Activated CD4-positive, alpha-beta T cell treated with anti-CD3 and anti-CD28 coated beads for 4 hours (primary cell): ENCODE data around the gene FOXO1.
A peak's percentile ranks its signal among the peaks of the same experiment; 100 is the strongest.

Source experiments
- DNase-seq, 2 donors: peaks; one replicate each; pipeline ENCODE4 v3.0.0-alpha.2; 2020

Gene FOXO1

DNA sequence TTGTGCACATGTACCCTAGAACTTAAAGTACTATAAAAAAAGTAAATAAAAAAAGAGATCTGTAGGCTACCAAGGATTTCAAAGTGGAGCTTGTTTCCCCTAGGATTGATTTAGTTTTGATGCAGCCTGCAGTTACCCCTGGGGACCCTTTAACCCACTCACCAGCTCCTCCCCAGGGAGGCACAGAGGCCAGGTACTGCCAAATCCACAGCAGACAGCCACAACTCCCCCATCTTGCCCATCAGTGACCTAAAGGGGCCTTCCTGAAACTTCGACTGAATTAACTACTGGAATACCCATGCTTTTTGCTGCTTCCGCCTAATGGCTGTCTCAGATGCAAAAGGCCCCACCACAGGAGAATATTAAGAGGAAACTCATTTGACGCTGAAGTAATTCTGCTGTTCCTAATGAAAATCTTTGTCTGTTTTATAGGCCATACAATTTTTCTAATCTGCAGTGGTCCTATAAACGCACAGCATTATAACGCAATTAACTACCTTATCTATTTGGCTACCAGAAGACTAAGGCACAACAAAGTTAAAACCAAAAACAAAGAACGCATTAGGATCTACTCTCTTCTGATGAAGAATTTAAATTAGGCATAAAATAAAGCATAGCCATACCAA, 95.0 kb downstream of the FOXO1 start:
- no peak for DNase-seq

DNA sequence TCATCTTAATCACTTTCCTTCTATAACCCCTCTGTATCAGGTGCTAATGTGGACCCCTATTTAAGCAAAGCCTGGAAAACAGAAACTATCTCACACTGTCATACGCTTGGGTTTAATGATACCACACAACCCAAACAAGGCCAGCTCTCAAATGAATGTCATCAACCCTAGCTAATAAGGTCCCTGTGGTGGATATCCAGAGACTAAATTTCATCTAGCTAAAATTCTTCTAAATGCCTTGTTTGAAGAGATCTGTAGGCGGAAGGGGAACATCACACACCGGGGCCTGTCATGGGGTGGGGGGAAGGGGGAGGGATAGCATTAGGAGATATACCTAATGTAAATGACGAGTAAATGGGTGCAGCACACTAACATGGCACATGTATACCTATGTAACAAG, 95.5 kb downstream of the FOXO1 start:
- DNase-seq: no peak

DNA sequence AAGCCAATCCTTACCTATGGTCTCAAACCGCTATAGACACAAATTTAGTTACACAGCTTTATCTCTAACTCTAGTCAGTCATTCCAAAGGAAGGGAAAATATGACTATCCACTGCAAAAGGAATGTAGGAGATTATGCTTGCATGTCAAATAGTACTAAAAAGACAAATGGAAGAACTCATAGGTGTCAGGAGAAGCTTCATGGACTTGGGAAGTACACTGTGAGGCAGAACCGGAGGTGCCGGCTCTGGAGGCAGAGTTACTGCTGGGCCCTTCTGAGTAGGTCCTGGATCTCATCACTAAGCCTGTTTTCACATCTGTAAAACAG, 97.5 kb downstream of the FOXO1 start:
- no peak for DNase-seq

DNA sequence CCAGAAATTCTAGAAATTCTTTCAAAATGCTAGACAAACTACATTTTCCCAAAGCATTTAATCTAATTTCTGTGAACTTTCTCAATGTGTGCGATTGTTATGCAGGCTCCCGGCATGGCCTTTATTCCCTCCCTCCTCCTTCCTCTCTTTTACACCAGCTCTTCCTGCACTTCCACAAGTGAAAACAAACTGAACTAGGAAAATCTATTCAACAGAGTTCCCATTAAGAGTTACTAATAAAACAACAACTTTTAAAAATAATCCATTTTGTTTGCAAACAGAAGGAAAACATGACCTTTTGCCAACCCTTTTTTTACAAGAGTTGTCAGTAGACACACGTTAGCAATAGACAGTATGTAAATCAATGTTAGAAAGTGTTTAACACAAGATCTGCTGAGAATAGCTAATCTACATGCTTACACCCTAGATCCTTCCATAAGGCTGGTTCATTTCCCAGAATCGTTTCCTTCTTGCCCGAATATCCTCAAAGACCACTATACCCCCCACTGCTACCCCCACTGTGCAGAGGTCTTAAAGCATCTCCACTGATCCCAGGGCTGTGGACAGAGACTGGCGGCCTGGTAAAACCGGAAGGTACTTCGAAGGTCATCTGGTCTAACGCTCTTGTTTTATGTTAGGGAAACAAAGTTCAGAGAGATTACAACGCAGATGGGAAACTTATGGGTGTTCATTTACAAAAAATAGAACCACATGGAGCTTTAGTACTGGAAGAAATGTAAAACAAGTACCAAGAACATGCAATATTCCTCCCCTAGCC, 98.0 kb downstream of the FOXO1 start:
- no peak for DNase-seq

DNA sequence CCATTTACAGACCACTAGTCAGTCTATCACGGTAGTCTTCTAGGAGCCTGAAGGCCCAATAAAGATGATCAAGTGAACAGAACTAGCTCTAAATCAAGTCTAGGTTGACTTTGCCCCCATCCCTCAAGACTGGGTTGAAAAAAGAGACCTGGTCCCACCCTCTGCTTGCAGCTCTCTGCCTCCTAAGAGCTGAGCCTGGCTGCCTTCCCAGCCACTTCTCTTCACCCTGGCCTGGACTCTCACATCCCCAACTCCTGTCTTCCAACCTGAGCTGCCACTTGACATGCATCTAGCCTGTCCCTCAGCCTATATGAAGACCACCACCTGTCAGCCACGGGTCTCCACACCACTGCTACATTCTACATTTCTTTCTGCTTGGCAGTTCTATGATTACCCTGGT, 99.6 kb downstream of the FOXO1 start:
- DNase-seq: no peak

DNA sequence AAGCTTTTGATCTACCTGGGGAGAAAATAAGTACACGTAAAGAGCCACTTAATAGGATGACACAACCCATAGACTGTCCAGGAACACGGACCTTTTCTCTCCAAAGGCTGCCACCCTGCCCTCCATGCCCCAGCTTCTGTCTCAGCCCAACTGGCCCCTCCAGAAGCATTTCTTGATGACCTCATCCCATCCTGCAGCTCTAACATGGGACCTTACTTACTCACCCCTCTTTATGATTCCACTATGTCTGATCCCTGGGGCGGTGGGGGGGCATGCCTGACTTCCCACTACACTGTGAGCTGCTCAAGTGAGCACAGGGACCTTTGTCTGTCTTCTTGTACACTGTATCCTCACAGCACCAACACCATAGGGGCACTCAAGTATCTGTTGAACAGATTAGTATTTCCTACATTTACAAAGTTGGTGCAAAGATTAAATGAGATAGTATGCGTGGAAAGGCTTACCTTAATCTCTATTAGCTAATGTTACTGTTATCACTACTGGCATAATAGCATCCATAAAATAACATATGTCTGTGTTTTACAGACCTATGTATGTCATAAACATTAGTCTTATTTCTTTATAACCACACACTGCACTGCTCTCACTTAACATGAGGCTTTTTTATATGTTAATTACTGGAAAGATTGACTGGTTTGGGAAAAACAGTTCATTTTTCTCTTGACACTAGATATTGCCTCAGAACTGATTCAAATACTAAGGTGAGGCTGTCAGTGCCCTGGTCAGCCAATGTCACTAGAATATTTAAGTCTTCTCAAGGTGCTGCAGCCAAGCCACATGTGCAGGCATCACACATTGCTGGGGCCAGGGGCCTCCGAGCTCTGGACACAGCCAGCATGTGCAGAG, 100.9 kb downstream of the FOXO1 start:
- peak in 1 of 2 donors; percentile 21 for DNase-seq

DNA sequence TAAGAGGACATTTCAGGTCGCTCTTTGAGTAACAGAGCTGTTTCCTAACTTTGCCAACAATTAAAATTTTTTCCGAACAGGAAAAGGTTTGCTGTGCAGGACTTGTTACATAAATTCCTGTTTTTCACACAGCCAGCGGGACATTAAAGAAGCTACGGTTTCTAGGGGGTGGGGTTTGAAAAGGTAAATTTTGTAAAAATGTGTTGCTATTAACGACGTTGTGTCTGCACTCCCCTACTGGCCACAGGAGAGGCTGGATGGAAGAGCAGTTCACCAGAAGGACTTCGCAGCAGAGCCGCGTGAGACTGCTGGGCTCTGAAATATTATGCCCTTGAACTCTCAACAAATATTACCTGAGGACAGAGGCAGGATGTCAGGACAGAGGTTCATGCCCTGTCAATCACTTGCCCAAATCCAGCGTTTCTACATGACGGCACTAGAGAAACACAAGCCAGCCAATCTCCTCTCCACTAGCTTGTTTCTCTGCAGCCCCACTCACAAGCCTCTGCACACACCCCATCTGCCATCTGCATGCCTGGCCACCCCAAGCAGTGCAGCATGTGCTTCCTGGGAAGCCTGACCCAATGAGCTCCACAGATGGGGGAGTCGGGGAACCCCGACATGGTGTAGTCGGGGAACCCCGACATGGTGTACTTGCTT, 102.0 kb downstream of the FOXO1 start:
- DNase-seq: no peak

DNA sequence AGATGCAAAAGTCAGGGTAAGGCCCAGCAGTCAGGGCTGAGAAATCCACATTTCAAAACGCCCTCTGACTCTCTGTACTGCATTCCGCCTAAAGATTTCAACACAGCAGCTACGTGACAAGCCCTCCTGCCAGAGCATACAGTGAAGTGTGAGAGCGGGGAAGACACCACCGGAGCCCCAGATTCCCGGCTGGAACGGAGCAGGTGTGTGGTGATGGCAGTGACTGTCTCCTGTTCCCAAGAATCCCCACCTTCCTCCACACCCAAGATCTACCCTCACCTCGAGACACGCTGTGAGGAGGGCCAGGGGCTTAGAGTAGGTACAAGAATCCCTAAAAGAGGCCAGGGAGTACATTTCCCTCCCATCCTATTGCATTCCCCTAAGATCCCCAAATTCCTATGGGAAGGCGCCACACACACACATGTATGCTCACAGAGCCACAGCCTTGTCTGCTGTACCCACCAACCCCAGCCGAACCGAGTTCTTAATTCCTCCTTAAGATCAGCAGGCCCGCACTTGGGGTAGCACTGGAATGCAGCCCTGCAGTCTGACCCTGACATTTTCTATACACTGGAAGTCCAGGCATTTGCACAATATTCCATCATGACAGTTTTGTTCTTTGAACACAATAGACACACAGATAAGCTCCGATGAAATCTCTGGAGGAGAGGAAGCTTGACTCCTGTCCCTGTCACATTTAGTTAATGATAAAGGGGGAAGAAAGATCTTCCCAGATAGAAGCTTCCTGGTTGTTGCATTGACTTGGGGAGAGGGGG, 102.9 kb downstream of the FOXO1 start:
- DNase-seq: no peak

DNA sequence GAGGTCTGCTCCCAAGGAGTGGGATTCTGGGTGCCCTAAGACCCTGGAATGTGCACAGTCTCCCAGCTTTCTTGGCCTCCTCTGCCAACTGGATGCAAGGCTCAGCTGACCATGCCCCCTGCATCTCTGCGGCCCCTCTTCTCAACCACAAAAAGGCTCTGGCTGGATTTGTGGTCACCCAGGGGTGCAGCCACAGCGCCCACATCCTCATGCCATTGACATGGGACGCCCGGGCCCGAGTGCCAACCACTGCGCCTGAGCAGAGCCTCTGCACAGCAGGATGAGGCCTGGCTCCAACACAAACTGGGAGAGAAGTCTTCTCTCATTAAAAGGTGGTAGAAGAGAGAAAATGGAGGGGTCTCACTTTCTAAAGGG, 103.5 kb downstream of the FOXO1 start:
- no peak for DNase-seq

DNA sequence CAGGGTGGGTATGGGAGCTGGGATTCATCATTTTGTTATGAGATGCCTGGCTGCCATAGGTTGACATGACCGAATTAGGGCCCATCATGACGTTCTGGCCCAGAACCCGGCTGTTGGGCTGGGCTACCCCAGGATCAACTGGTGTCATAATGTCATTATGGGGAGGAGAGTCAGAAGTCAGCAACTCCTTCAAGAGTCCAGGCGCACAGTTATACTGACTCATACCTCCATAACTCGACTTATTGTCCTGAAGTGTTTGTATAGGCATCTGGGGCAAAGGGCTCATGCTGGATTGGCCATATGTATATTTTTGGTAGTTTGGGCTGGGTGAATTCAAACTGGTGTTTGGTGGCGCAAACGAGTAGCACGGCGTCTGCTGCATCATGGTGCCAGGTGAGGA, 106.5 kb downstream of the FOXO1 start:
- no peak for DNase-seq

DNA sequence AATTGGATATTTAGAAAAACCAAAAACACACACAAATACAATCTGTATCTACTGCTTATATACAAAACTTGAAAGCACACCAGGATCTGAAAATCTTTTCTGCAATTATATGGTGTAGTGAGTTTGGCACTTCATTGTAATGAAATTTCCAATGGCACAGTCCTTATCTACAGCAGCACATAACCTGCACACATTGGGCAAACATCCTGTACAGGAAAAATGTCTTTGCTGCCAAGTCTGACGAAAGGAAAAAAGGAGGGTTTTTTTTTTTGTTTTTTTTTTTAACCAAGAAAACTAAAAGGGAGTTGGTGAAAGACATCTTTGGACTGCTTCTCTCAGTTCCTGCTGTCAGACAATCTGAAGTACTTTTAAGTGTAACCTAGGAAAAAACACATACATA, 107.8 kb downstream of the FOXO1 start:
- DNase-seq: no peak

DNA sequence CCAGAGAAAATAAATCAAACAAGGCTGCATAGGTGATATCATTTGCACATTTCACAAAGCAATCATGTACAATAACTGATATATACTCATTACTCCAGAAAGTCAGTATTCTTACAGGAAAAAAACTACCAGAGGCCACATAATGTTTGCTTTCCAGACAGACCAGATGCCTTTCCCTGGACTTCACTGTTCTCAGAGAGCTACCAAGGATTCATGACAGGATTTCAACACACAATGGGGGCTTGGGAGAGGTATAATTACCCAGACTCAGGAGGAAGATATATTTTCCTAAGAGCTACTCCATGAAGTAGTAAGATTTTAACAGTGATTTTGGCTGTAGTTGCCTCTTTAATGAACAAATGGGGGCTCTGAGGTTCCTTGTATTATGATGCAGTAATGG, 110.0 kb downstream of the FOXO1 start:
- DNase-seq: no peak

DNA sequence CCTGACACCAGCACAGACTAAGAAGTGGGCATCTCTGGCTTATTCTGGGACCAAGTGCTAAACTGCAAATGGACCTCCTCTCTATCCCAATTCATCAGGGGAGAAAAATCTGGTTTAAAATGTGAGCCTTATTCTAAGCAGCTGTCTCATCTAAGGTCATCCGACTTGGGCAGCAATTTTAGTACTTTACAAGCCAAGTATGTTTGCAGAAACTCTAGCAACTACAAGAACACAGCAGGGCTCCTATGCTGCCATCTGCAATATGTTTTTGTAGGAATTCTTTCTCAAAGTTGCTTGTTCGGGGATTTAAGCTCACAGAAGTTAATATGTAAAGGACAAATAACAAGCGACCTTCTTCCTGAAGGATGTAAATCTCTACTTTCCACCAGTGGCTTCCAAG, 113.1 kb downstream of the FOXO1 start:
- DNase-seq: no peak

DNA sequence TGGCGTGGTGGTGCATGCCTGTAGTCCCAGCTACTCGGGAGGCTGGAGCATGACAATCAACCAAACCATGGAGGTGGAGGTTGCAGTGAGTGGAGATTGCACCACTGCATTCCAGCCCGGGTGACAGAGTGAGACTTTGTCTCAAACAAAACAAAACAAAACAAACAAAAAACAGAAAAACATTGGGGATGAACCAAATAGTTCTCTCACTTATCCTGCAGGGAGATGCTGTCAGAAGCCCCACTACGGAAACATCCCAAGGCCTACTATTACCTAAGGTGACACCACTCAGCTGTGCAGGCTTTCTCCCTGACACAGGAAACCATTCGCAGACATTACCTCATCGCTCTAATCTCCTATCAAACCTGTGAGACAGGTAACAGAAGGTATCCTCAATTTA, 113.5 kb downstream of the FOXO1 start:
- DNase-seq: no peak

DNA sequence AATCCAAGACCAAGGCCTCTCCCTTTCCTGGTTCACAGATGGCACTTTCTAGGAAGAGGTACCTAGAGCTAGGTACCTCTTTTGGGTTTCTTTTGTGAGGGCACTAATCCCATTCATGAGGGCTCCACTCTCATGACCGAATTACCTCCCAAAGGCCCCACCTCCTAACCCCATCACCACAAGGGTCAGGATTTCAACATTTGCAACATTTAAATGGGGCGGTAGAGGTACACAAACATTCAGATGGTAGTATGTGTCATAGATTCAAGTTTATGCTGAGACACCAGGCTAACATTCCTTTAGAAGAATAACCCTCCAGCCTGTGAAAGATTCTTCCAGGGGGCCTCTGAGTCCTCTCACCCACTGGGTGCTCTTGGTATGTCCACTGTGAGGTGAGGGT, 116.3 kb downstream of the FOXO1 start:
- no peak for DNase-seq

DNA sequence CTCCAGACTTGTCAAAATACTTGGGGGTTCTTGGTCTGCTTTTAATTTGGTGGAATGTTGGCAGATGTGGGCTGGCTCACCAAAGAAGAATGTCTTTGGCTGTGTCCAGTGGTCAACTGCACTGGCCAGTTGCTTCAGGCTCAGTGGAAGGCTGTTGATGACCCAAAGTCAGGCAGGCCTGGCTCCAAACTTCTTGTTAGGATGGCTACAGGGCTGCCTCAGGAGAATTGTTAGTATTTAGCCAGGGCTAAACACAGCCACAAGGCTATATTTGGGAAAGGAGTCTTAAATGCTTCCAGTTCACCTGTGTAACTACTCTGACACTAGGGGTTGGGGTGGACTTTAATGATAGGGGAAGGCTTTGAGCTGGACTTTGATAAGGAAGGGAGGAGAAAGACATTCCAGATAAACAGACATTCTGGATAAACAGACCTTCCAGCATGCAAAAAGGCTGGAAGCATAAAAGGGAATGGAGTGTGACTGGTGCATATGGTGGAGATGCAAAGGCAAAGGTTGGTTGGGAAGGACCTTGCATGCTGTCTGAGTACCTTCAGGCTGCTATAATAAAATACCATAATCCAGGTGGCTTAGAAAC, 116.8 kb downstream of the FOXO1 start:
- DNase-seq: no peak

DNA sequence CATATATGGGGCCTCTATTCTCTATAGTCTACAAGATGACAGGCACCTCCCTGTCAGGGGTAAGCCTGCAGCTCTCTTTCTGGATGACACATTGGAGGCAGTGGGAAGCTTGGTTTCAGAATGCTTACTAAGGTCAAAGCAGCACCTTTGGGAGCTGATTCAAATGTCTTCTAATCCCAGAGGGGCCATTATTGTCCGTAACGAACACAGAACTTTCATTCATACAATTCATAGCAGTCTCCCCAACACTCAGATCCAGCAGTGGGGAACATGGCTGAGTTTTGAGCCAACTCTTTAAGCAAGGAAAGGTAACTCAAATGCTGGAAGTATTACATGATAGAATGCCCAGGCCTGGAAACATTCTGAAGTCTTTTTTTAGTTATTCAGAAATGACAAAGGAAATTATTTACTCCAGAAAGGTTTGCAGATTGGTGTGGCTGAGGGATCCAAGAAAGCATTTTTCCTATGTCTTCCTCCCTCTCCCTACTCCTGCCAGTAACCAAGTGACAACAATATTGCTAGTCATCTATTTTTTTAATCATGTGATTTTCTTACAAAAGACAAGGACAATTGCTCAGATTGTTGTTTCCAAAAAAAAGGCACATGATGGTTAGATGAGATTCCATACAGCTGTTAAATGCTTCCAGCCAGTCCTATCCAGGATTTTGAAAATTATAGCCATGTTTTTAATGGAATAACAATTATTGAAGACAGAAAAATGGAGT, 118.7 kb downstream of the FOXO1 start:
- DNase-seq: no peak

DNA sequence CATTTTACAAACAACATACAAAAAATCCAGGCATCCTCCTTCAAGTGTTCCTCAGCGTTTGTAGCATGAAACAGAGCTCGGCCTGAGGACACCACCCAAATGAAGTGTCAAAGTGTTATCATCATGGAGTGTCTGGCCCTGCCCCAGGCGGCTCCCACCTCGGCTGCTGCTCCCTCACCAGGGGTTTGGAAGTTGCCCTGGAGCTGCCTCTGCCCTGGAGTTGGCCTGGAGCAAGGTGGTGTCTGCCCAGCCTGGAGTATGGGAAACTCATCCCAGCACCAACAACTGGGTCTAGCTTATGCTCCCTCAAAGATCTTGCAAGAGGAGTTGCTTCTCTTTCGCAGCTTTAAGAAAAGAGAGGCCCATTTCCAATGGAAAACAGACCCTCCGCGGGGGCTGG, 120.4 kb downstream of the FOXO1 start:
- no peak for DNase-seq

DNA sequence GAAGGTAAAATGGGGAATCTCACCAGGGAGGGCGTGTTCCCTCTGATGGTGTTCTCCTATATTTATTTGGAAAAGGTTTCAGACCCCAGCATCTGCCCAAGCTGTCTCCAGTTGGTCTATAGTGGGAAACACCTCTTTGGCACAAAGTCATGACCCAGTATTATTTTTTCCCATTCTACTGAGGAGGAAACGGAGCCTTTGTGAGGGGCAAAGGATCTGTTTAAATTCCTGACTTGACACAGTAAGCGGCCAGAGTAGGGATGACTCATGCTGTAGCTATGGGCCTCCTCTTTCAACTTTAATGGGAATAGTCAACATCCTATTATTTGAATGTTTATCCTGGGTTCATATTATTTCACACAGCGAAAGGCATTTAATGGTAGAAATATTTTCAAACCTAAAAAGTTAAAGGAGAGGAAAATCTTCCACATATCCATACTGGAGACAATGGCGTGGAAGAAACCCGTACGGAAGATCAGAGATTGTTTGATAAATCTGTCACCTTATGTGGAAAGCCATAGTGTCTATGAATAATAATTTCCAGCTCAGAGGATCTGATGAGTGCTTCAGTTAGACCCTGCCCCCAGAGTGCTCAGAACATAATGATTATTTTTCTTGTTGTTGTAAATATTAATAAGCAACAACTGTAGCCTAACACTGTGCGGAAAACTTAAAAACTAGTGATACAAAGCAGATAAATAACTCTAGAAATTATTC, 126.0 kb downstream of the FOXO1 start:
- DNase-seq: no peak

DNA sequence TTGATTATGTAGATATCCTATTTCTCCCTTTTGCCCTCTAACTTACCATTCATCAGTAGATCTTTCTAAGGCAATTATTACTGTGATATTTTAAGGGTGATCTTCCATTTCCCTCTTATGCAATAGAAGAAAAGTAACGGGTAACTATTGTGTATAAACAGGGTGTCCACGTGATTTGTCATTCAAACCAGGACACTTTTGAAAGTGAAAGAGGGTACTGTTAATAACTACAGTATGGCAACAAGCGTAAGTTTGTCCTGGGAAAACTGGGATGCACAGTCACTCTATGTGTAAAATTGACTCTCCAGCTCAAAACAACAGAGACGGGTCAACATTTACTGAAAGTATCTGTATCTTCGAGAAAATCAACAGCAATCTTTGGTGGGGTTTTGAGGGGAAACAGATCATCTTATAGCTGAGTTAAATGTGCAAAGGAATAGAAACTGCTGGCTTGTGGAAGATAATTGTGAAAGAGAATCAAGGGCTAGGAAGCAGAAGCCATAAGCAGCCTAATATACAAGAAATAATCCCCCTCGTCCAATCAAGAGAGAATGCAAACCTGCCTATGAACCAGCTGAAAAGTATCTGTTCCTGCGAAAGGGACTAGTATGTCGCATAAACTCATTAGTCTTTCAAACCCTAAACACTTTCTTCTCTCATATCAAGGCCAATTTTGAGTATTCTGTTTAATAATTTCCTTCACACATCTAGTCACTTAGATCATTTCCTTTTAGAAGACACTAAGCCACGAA, 126.7 kb downstream of the FOXO1 start:
- no peak for DNase-seq
